Activated B cell treated with CpG ODN at 0.5 μM for 24 hours (primary cell): ENCODE results near the gene CTBP2. TPM values are rescaled to one million over a fixed set of nuclear protein-coding genes. Genes with fewer than 3 reads are reported as not detected.

ENCODE experiments used
- ATAC-seq: fragments of 200-7000 bp; cut with Tn5 transposase; one replicate; pipeline ENCODE4 v1.10.0; 2021; ENCODE audit warnings: low read depth, mild to moderate bottlenecking, moderate library complexity
- CTCF ChIA-PET: fragments of 350-600 bp; sonication (Branson Sonifier 250); formaldehyde crosslinking; loops from one replicate; lab custom pipeline; 2021; ENCODE audit warnings: antibody characterized with exemption; lab: Charles Lee
- POLR2A ChIA-PET: fragments of 350-600 bp; sonication (Branson Sonifier 250); formaldehyde crosslinking; loops from one replicate; lab custom pipeline; 2021; ENCODE audit warnings: antibody characterized with exemption; lab: Charles Lee
- DNase-seq: peaks from one replicate; pipeline ENCODE4 v3.0.0; 2022
- H3K27ac Mint-ChIP-seq: one replicate; pipeline ENCODE4 v1.8.0; 2020; ENCODE audit warnings: mixed read lengths
- H3K27me3 Mint-ChIP-seq: one replicate; pipeline ENCODE4 v1.8.0; 2021; ENCODE audit warnings: mixed read lengths
- H3K36me3 Mint-ChIP-seq: one replicate; pipeline ENCODE4 v1.8.0; 2021; ENCODE audit warnings: low read depth, mixed read lengths
- H3K4me1 Mint-ChIP-seq: one replicate; pipeline ENCODE4 v1.8.0; 2021; ENCODE audit warnings: mixed read lengths
- H3K4me3 Mint-ChIP-seq: one replicate; pipeline ENCODE4 v1.8.0; 2020; ENCODE audit warnings: mild to moderate bottlenecking, mixed read lengths
- H3K9me3 Mint-ChIP-seq: one replicate; pipeline ENCODE4 v1.8.0; 2020; ENCODE audit warnings: mixed read lengths
- intact Hi-C: fragments of 100-400 bp; cut with micrococcal nuclease; formaldehyde crosslinking; loops from one replicate; pipeline ENCODE4 v1.15.1; 2024
- total RNA-seq: library from RNA; stranded (reverse); gene quantifications from 2 replicates; pipeline ENCODE4 v1.2.3, GENCODE V29; 2022
- TF ChIP-seq, protein P1 (sequence below): fragments of 200-600 bp; IDR thresholded peaks from one replicate; pipeline ENCODE4 v1.8.0; 2022; ENCODE audit warnings: antibody characterized with exemption, mild to moderate bottlenecking

The CTBP2 gene
- total RNA-seq, 1 donor from 2014 or later: 0.42 TPM

DNA sequence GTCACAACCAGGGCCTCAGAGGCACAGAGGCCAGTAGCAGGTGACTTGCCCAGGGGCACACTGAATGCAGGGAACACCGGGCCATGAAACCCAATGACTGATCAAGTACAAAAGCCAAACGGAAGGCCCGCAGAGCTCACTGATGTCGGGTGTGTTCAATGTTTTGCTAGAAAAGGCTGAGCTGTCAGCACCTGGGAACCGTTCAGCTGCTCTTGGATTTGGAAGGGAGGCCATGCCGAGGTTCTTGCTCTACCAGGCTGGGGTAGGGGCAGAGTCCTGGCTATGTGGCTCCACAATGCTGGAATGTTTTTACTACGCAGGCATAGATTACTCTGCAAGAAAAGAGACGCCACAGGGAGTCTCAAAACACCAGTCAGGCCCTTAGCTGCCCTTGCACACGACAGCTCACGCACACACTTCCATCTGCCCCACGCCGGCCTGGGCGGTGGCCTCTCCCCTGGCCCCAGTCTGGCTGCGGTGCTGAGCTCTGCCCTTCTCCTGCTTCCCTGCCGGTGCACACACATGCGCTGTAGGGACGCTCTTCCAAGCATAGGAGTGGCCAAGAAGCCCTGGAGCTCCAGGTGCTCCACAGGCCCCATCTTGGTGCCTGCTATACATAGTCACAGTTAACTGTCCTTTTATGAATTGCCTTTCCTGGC lies 138.5 kb downstream of the CTBP2 start:
- ChIA-PET CTCF (no interaction called here), POLR2A (no interaction called here)
- Mint-ChIP-seq H3K27me3 (peaks cover 22% of the 10 kb centered on the region), H3K9me3 (peaks cover 3% of the 10 kb centered on the region), H3K4me1 (peaks cover 14% of the 10 kb centered on the region), H3K36me3 (no peaks in the 10 kb centered on the region), H3K4me3 (no peak overlapping the region), H3K27ac (no peak overlapping the region)
- DNase-seq: no peak
- intact Hi-C loops: no loop called here
- TF ChIP-seq, protein P1, sequence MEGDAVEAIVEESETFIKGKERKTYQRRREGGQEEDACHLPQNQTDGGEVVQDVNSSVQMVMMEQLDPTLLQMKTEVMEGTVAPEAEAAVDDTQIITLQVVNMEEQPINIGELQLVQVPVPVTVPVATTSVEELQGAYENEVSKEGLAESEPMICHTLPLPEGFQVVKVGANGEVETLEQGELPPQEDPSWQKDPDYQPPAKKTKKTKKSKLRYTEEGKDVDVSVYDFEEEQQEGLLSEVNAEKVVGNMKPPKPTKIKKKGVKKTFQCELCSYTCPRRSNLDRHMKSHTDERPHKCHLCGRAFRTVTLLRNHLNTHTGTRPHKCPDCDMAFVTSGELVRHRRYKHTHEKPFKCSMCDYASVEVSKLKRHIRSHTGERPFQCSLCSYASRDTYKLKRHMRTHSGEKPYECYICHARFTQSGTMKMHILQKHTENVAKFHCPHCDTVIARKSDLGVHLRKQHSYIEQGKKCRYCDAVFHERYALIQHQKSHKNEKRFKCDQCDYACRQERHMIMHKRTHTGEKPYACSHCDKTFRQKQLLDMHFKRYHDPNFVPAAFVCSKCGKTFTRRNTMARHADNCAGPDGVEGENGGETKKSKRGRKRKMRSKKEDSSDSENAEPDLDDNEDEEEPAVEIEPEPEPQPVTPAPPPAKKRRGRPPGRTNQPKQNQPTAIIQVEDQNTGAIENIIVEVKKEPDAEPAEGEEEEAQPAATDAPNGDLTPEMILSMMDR: no peak
- ATAC-seq: no peak

DNA sequence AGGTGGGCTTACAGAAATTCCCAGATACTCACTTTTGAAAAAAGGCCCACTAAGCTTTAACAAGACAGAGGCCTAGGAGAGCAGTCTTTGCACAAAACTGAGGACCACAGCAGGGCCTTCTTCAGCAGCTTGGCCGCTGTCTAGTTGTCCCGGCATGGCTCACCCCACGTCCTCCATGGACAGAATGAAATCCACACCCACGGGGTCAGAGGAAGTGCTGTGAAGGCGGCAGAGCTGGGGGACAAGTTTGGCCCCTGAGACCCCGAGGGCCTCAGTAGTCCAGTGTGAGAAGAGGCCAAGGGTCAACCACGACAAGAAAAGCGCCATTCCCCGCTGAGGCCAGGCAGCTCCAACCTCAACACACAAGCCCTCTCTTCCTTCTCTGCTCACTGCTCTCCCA lies 139.5 kb downstream of the CTBP2 start:
- DNase-seq: no peak

DNA sequence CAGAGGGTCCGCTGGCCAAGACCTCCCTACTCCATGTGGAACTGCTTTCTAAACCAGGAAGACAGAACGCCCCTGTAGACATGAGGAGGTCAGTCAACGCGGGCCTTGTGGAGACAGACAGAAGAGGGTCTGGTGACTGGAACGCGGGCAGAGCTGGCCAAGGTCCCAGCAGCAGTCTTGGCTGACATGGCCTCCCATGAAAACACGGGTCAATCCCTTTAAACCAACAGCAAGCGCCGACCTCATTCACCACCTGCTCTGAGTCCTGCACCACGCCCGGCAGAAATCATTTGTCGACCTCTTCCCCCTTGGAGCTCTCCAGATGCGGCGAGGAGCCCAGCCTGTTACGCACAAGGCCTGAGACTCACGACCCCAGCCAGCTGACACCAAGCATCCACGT lies 140.0 kb downstream of the CTBP2 start:
- ATAC-seq (no peak), DNase-seq (no peak)
- H3K27ac Mint-ChIP-seq: no peak overlapping the region
- no peak overlapping the region for H3K4me3 Mint-ChIP-seq
- CTCF ChIA-PET: no interaction called here
- no peaks in the 10 kb centered on the region for H3K36me3 Mint-ChIP-seq
- peaks cover 20% of the 10 kb centered on the region for H3K27me3 Mint-ChIP-seq
- peaks cover 3% of the 10 kb centered on the region for H3K9me3 Mint-ChIP-seq
- H3K4me1 Mint-ChIP-seq: peaks cover 13% of the 10 kb centered on the region
- intact Hi-C loops: no loop called here
- POLR2A ChIA-PET: no interaction called here
- TF ChIP-seq, protein P1: no peak

More for the DNA sequence above, 139.5 kb downstream of the CTBP2 start:
- CTCF ChIA-PET: no interaction called here
- Mint-ChIP-seq H3K27me3 (peaks cover 24% of the 10 kb centered on the region), H3K27ac (no peak overlapping the region), H3K36me3 (no peaks in the 10 kb centered on the region), H3K4me3 (no peak overlapping the region), H3K9me3 (peaks cover 3% of the 10 kb centered on the region), H3K4me1 (peaks cover 14% of the 10 kb centered on the region)
- TF ChIP-seq, protein P1: no peak
- no peak for ATAC-seq
- POLR2A ChIA-PET: no interaction called here
- intact Hi-C loops: no loop called here

DNA sequence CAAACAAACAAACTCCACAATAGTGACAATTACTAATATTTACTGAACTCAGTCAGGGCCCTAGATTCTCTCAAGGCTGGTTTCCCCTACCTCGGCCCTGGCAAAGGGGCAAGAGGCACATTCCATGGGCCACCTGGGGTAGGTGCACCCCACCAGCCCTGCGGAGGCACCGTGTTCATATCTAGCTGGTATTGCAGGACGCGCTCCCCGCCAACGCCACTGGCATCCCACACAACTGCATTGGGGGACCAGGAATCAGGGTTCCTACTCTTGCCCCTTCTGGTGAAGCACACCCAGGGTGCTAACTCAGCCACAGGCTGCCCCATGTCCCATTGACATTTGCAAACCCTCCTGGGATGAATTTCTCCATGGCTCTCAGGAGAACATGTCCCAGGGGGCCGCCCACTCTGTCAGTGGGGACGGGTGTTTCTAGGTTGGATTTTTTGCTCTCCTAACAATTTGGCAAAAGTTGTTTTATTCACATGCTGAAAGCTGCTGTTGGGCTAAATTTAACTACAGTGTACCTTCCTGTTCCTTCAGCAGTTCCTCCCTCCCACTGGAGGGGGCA lies 141.7 kb downstream of the CTBP2 start:
- Mint-ChIP-seq H3K27me3 (peaks cover 18% of the 10 kb centered on the region), H3K4me1 (no peaks in the 10 kb centered on the region), H3K36me3 (no peaks in the 10 kb centered on the region), H3K9me3 (peaks cover 3% of the 10 kb centered on the region), H3K27ac (no peak overlapping the region), H3K4me3 (no peak overlapping the region)
- ChIA-PET POLR2A (no interaction called here), CTCF (no interaction called here)
- ATAC-seq: no peak
- intact Hi-C loops: no loop called here
- TF ChIP-seq, protein P1: no peak
- no peak for DNase-seq

DNA sequence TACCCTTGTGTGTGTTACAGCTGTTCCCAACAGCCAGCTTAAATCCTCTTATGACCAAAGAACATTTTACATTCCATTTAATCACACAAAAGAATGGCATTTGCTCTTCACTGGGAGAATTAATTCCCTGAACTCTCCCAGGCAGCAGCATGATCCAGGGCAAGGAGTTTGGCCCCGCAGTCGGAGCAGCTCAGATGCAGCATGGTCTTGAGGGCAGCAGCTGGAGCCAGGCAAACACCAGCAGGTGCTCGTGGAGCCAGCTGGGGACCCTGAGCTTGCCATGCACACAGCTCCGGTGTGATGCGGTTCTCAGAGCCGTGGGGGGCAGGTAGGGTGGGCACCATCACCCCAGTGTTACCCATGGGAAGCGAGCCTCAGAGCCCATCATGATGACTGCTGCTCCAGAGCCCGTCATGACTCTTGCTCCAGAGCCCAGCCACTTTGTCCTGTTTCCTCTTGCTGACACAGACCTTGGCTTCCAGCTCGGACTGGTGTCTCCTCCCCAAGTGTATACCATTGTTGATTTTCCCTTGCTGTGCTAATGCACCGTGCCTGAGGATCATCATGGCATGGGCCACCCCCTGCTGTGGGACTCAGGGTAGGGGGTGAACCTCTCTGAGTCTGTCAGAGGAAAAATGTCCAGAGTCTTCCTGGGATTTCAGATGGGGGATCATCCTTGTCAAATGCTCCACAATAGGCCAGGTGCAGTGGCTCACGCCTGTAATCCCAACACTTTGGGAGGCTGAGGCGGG lies 142.6 kb downstream of the CTBP2 start:
- ATAC-seq (no peak), DNase-seq (no peak)
- TF ChIP-seq, protein P1: no peak
- H3K27ac Mint-ChIP-seq: no peak overlapping the region
- ChIA-PET CTCF (no interaction called here), POLR2A (no interaction called here)
- H3K4me3 Mint-ChIP-seq: no peak overlapping the region
- H3K9me3 Mint-ChIP-seq: peaks cover 3% of the 10 kb centered on the region
- peaks cover 17% of the 10 kb centered on the region for H3K27me3 Mint-ChIP-seq
- intact Hi-C loops: no loop called here
- H3K36me3 Mint-ChIP-seq: no peaks in the 10 kb centered on the region
- no peaks in the 10 kb centered on the region for H3K4me1 Mint-ChIP-seq
